GM19438 (cell line): Measurements from ENCODE around the gene DLL4.
A peak's percentile ranks its signal among the peaks of the same experiment; 100 is the strongest.

Experiments
- ATAC-seq: cut with Tn5 transposase; IDR thresholded peaks from one replicate; pipeline ENCODE4 v1.9.1; 2021; ENCODE audit warnings: low read depth; ENCODE audit not compliant: unreplicated experiment

The DLL4 gene

DNA sequence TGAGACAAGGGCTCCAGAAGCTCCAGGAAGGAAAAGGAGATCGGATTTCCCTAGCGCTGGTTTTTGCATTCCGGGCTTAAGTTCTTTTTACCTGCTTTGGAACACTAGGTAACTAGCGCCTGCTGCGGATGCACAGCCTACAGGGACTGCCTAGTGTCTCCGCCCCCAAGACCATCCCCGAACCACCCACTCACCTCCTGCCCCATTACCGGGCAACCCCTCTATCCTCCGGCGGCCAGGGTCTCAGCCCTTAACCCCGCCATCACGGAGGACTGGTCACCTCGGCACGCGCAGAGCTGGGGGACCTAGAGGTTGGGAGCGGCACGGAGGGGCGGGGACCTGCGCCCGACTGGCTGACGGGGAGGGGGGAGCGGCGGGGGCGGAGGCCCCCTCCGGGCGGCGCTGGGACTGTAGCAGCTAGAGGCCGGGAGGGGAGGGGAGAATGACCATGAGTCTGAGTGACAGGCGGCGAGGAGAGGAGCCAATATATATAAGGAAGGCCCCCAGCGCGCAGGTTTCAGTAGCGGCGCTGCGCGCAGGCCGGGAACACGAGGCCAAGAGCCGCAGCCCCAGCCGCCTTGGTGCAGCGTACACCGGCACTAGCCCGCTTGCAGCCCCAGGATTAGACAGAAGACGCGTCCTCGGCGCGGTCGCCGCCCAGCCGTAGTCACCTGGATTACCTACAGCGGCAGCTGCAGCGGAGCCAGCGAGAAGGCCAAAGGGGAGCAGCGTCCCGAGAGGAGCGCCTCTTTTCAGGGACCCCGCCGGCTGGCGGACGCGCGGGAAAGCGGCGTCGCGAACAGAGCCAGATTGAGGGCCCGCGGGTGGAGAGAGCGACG lies at the start of gene DLL4:
TSS of gene DLL4 (plus strand) at position 520 of the 839 bp plus-strand sequence. CDS start 329 bp downstream, outside the sequence.
- no peak for ATAC-seq

GRCh38 chr15:40879609-40880008 lies 49.5 kb upstream of the DLL4 start:
- no peak for ATAC-seq

- ATAC-seq, result no peak
Observed at GRCh38 chr15:40881351-40881750, 47.8 kb upstream of the DLL4 start.

GRCh38 chr15:40886586-40886985 lies 42.6 kb upstream of the DLL4 start:
- ATAC-seq, result no peak

GRCh38 chr15:40889112-40889511 lies 40.0 kb upstream of the DLL4 start:
- no peak for ATAC-seq

GRCh38 chr15:40891138-40891537 lies 38.0 kb upstream of the DLL4 start:
- ATAC-seq, result no peak

DNA sequence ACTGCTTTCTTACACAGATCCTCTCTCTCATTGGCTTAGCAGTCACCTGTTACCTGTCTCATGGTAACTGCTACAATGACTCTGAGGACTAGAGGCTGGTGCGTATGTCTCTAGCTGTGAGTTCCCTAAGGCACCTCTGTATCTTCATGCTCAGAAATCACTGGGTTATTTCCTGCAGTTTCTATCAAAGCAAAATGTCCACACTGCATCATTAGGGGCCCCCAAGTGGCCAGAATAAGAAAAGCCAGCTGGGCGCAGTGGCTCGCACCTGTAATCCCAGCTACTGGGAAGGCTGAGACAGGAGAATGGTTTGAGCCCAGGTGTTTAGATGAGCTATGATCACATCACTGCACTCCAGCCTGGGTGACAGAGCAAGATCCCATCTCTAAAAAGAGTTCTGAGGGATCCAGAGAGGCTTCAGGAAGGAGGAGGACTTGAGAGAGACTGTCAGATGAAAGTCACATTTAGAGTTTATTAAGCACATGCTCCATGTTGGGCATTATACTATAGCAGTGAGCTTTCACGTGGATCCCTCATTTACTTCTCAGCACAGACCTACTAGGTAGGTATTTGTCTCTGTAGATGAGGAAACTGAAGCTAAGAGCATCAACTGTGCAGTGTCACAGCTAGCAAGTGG lies 37.2 kb upstream of the DLL4 start:
- ATAC-seq, result no peak

DNA sequence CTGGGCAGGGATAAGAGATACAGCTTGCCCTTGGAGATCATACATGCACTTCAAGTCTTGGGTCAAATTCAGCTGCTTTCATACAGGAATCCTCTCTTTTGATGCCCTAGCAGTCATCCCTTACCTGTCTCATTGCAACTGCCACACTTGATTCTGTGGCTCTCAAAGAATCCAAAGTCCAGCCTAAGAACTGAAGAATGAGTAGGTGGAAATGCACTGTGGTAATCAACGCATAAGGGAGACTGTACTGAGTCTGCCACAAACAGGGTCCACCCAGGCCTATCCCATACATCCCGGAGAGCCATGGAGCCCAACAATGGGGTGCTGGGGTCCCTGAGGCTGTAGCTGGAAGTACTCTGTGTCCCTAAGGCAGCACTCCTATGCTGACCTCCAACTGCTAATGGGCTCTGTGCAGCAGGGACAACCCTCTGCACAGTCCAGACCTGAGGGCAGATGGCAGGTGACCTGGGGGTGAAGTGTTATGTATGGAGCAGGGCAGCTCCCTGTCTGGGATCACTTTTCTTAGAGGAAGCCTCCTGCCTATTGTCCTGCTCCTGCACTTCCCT lies 36.6 kb upstream of the DLL4 start:
- no peak for ATAC-seq

- ATAC-seq, result no peak
Observed at GRCh38 chr15:40893019-40893670, 36.0 kb upstream of the DLL4 start.

GRCh38 chr15:40893733-40894680 lies 35.1 kb upstream of the DLL4 start, which contains the start of gene VPS18:
Gene VPS18 (plus strand): TSS chr15:40894450. CDS start chr15:40894769, 319 bp downstream.
- peak; percentile 86 for ATAC-seq

DNA sequence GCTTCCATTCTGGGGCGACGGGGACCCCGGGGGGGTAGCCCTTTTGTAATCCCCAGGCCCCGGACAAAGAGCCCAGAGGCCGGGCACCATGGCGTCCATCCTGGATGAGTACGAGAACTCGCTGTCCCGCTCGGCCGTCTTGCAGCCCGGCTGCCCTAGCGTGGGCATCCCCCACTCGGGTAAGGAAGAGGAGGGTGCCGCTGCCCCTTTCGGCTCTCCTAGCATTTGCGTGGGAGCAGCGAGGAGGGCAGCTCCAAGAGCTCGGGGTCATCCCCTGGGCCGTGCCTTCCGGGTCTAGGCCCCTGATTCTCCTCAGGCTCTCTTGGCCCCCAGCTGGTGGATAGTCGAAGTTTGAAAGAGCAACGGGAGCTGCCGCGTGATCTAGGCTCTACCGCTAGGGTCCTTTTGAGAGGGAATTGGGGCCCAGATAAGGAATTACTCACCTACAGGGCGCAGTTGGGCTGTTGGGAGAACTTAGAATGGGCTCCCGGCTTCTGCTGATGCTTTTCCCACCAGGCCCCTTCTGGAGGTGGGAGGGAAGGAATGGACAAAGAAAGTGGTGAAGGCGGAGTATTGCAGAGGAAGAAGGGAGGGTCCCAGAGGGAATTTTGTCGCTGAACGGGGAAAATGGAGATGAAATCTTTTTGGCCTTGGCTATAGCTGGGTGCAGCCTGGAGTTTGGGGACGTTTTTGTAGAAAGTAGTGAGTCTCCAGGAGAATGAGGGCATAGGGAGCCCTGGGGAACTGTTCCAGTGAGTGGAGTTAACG lies 34.3 kb upstream of the DLL4 start:
- peak; percentile 45 for ATAC-seq

DNA sequence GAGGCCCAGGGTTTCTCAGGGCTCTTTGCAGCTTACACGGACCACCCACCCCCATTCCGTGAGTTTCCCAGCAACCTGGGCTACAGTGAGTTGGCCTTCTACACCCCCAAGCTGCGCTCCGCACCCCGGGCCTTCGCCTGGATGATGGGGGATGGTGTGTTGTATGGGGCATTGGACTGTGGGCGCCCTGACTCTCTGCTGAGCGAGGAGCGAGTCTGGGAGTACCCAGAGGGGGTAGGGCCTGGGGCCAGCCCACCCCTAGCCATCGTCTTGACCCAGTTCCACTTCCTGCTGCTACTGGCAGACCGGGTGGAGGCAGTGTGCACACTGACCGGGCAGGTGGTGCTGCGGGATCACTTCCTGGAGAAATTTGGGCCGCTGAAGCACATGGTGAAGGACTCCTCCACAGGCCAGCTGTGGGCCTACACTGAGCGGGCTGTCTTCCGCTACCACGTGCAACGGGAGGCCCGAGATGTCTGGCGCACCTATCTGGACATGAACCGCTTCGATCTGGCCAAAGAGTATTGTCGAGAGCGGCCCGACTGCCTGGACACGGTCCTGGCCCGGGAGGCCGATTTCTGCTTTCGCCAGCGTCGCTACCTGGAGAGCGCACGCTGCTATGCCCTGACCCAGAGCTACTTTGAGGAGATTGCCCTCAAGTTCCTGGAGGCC lies 29.5 kb upstream of the DLL4 start:
- ATAC-seq, result no peak

DNA sequence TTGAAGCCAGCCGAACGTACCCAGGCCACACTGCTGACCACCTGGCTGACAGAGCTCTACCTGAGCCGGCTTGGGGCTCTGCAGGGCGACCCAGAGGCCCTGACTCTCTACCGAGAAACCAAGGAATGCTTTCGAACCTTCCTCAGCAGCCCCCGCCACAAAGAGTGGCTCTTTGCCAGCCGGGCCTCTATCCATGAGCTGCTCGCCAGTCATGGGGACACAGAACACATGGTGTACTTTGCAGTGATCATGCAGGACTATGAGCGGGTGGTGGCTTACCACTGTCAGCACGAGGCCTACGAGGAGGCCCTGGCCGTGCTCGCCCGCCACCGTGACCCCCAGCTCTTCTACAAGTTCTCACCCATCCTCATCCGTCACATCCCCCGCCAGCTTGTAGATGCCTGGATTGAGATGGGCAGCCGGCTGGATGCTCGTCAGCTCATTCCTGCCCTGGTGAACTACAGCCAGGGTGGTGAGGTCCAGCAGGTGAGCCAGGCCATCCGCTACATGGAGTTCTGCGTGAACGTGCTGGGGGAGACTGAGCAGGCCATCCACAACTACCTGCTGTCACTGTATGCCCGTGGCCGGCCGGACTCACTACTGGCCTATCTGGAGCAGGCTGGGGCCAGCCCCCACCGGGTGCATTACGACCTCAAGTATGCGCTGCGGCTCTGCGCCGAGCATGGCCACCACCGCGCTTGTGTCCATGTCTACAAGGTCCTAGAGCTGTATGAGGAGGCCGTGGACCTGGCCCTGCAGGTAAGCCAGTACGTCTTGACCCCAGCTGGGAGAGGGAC lies 28.7 kb upstream of the DLL4 start:
- no peak for ATAC-seq

GRCh38 chr15:40901053-40901443 lies 28.1 kb upstream of the DLL4 start:
- no peak for ATAC-seq

DNA sequence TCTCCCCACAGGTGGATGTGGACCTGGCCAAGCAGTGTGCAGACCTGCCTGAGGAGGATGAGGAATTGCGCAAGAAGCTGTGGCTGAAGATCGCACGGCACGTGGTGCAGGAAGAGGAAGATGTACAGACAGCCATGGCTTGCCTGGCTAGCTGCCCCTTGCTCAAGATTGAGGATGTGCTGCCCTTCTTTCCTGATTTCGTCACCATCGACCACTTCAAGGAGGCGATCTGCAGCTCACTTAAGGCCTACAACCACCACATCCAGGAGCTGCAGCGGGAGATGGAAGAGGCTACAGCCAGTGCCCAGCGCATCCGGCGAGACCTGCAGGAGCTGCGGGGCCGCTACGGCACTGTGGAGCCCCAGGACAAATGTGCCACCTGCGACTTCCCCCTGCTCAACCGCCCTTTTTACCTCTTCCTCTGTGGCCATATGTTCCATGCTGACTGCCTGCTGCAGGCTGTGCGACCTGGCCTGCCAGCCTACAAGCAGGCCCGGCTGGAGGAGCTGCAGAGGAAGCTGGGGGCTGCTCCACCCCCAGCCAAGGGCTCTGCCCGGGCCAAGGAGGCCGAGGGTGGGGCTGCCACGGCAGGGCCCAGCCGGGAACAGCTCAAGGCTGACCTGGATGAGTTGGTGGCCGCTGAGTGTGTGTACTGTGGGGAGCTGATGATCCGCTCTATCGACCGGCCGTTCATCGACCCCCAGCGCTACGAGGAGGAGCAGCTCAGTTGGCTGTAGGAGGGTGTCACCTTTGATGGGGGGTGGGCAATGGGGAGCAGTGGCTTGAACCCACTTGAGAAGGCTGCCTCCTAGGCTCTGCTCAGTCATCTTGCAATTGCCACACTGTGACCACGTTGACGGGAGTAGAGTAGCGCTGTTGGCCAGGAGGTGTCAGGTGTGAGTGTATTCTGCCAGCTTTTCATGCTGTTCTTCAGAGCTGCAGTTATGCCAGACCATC lies 26.3 kb upstream of the DLL4 start:
- ATAC-seq, result no peak

DNA sequence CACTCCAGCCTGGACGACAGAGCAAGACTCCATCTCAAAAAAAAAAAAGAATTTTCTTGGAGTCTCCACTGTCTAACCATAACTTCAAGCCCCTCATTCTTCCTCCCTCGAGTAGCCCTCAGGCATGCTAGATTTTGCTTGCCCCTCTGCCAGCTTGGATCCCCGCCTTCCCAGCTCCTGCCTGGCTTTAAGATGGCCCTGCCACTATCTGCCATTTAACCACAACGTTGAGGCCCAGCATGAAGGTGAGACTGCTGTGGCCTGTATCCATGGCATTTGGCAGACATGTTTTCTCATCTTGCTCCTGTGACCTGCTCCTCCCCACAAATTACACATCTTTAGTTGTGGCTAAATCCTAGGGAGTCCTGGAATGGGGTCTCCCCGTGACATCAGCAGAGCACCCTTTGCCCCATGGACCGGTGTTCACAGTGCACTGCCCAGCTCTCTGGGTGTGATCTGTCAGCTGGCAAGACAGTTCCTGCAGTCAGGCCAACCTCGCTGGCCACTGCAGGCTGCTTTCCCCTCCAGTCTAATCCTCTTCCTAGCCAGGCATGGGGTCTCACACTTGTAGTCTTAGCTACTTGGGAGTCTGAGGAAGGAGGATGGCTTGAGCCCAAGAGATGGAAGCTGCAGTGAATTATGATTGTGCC lies 24.5 kb upstream of the DLL4 start:
- ATAC-seq, result no peak
